Measurements from ENCODE around the gene MTFMT.
A peak's percentile ranks its signal among the peaks of the same experiment; 100 is the strongest.
"Not testable (repeated sequence)": the region's sequence is repeated elsewhere in the genome, so short reads cannot be mapped to it uniquely, and the experiment has no call there.

The MTFMT gene

GRCh38 chr15:65038836-65039235, 9.4 kb upstream of the MTFMT start:
- no peak for DNase-seq (ENCODE audit: low spot score)

- DNase-seq (ENCODE audit: low spot score) = no peak
These were observed 9.0 kb upstream of the MTFMT start for GRCh38 chr15:65038428-65038827.

DNA sequence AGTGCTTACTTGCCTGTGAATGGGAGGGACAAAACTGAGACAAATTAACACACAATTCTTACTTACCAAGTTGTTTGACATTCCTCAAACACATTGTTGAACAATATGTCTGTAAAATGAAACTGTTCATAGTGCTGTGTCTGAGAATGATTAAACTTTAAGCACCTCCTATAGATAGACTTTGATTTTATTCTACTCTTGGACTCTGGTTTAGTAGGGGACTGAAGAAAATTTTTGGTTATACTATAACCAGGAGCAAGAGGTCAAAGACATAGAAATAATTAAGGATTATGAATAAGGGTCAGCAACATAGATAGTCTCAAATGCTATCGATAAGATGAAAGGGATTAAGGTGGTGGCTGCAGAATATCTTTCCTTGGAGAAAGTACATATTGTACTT, 7.9 kb upstream of the MTFMT start:
- DNase-seq (ENCODE audit: low spot score) = no peak

DNA sequence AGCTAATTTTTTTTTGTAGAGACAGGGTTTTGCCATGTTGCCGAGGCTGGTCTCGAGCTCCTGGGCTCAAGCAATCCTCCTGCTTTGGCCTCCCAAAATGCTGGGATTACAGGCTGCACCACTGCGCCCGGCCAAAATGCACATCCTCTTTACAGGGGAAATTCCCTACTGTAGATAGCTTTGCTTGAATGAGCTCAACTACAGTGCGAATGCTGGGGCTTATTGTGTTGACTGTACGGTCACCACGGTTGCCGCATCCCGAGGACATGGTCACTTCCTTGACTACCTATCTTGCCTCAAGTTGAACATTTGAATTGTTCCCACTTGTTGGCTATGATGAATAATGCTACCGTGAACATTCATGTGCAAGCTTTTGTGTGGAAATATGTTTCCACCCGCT, 5.3 kb upstream of the MTFMT start:
- no peak for DNase-seq (ENCODE audit: low spot score)

- peak; percentile 17 for DNase-seq (ENCODE audit: low spot score)
These were observed 4.3 kb upstream of the MTFMT start for GRCh38 chr15:65033659-65034269.

DNA sequence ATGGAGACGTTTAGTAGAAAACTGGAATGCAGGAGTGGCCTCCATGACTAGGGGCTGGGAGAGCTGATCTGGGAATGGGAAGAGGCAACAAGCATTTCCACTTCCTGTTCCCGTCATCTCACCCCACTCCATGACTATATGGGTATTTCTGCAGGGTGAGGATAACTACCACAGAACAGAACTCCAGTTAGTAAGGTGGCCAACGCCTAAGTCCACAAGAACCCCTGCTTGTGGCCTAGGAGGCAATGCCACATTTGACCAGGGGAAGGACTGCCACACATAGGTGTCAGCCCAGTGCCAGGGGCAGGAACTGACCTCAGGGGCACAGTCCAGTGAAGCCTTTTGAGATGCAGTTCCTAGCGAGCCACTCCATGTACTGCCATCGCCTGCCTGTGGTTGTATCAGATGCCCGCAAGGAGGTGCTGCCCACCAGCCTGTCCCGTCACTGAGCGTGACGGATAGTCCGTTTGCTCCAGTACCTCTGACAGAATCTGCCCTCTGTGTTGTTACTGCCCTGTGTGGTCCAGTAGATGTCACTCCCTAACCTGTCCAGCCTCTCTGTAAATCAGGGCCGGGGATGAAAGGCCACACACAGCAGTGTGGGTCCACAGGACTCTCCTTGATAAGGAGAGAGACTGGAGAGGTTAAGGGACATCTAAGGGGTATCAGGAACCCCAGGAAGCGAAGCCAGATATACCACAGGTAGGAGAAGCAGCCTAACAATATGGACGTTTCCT, 3.5 kb upstream of the MTFMT start:
- peak; percentile 40 for DNase-seq (ENCODE audit: low spot score)

GRCh38 chr15:65029736-65030208, 333 bp upstream of the MTFMT start:
- DNase-seq (ENCODE audit: low spot score) = no peak

DNA sequence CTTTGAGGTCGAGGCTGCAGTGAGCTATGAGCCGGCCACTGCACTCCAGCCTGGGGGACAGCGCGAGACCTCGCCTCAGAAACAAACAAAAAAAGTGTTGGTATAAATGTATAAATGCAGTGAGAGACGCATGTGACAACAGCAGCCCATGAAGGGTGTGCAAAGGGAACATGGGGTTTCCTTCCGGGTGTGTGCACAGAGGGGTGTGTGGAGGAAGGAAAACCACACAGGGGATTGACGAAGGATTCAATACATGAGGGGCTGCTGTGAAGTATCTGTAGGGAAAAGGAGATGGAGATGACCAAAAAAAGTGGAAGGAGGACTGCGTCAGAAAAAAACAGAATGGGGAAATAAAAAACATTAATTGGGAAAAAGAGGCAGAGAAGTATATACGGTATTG, 1.1 kb downstream of the MTFMT start:
- no peak for DNase-seq (ENCODE audit: low spot score)

DNA sequence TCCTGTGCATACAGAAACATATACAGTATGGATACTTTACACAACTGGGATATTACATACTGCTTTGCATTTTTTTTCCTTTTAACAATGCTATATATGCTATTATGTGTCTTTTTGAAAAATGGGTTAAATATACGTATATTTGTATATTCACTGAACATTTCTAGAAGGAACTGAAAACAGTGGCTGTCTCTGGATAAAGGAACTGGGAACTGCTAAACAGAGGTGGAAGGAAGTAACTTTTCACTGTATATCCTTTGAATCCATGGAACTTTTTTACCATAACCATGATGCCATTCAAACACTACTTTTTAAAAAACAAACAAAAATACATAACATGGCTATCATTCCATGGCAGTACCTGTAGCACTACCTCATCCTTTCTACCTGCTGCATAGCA, 1.8 kb downstream of the MTFMT start:
- no peak for DNase-seq (ENCODE audit: low spot score)

DNA sequence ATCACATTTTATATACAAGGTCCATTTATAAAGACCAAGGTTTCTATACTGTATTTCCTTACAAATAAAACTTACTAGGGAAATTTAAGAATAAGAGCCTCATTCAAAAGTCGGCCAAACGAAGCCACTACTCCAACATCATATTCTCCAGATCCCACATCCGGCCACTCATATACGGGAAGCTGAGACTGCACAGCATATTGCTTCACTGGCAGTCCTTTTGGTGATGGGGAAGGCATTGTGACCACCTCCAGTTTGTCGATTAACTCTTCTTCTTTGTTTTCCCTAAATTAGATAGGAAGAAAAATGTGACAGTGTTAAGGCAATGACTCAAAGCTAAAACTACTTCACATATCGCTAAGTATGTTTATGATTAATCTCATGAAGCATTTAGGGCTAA, 2.7 kb downstream of the MTFMT start:
- no peak for DNase-seq (ENCODE audit: low spot score)

DNA sequence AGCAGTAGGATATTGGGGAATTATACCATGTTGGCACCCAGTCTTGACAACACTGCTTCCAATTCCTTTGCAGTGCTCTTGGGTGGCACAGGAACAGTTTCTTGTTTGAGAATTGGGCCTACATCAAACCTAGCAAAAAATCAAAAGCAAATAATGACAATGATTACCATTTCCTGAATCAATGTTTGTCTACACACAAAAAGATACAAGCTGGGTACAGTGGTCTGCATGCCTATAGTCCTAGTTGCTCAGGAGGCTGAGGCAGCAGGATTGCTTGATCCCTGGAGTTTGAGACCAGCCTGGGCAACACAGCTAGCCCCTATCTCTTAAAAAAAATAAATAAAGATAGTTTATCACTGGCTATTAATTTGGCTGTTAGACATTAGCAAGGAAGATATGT, 8.0 kb downstream of the MTFMT start:
- no peak for DNase-seq (ENCODE audit: low spot score)

DNA sequence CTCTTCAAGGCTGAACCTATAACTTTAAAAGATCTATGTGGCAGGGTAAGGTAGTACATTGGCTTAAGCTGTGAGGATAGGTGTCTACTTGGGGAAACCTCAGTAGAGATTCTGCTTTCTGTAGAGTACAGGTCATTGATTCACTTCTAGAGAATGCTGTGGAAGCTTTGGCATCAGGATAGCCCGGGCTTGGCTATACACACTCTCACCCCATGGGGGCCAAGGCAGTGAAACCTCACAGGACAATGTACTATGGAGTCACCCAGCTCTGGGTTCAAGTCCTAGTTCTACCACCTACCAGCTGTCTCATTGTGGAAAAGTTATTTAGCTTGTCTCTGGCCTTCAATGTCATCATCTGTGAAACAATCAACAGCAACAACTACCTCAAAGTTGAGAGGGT, 9.0 kb downstream of the MTFMT start:
- no peak for DNase-seq (ENCODE audit: low spot score)

DNA sequence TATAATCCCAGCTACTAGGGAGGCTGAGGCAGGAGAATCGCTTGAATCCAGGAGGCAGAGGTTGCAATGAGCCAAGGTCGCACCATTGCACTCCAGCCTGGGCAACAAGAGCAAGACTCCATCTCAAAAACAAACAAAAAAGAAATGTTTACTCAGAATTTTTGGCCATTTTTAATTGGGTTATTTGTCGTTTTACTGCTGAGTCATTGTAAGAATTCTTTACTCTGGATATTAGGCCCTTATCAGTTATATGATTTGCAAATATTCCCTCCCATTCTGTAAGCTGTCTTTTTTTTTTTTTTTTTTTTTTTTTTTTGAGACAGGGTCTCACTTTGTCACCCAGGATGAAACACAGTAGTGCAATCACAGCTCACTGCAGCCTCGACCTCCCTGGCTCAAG, 18.2 kb downstream of the MTFMT start:
- DNase-seq (ENCODE audit: low spot score) = not testable (repeated sequence)

DNA sequence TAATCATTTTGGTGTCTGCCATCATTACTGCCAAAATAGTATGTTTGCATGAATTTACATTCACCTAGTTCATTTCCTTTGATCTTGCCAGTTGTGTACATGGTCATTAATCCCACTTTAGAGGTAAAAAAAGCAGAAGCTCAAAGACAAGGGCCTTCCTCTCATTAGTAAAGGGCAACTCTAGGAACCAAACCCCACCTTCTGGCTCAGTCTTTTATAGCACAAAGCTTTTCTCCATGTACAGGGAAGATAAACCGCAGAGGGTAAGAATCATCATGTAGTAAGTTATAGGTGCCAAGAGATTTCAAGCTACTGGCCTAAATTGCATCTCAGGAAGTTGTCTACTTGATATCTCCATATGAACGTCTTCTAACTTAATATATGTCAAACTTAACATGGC, 20.5 kb downstream of the MTFMT start:
- DNase-seq (ENCODE audit: low spot score) = no peak

DNA sequence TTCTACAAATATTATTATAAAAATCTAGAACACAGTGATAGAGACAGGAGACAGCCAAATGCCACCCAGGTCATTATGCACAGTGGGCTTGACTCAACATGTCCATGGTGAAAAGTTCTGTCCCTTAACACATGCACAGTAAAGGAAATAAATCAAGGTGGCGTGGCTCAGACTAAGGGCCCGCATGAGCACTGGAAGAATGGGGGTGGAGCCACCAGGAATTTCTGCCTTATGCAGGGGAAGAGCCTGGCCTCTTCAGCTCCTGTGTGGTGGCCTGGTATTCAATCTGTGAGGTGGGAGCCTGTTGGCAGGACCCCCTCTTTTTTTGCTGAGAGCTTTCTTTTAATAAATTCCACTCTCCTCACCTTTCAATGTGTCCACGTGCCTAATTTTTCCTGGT, 22.6 kb downstream of the MTFMT start:
- DNase-seq (ENCODE audit: low spot score) = no peak

DNA sequence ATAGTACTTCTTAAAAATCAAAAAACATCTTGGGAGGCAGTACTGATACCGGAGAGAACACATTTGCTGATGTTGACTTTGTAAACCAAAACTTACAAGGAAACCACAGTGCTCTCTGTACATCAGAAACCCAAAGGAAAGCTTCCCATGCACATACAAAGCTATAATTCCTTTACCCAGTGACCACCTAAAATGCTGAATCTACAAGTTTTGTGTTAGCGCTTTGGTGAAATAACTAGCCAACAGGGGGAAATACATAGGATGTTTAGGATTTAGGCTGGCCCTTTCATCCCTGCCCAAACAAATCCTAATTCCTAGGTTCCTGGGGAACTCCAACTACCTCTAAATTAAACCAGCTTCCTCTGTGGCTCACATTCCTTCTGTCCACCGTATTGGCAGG, 24.4 kb downstream of the MTFMT start:
- DNase-seq (ENCODE audit: low spot score) = no peak

DNA sequence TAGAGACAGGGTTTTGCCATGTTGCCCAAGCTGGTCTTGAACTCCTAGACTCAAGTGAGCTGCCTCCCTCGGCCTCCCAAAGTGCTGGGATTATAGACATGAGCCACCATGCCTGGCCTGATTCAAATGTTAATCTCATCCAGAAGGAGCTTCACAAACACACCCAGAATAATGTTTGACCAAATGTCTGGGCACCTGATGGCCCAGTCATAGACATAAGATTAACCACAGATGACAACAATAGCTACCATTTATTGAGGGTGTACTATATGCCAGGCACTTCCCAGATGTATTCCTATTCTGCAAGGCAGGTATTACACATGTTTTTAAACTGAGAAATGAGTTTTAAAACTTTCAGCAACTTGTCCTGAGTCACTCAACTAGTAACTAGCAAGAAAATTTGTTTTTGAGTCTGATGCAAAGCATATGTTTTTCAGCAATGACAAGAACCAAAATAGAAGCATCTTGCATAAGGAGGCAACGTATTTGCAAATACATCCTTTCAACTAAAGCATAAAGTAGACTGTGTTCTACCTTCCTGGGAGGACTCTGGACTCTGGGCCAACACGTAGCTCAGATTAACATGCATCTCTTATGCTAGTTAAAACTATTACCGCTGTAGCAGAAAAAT, 31.6 kb downstream of the MTFMT start:
- no peak for DNase-seq (ENCODE audit: low spot score)

DNA sequence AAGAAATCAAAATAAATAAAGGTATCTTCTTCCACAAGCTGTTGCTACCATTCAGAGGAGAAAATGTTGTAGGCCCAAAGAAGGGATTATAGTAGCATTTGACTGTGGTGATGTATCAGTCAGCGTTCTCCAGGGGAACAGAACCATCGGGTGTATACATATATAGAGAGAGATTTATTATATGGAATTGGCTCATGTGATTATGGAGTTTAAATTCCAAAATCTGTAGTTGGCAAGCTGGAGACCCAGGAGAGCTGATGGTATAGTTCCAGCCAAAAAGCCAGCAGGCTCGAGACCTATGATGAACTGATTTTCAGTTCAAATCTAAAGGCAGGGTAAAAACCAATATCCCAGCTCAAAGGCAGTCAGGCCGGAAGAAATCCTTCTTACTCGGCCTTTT, 32.4 kb downstream of the MTFMT start:
- no peak for DNase-seq (ENCODE audit: low spot score)

DNA sequence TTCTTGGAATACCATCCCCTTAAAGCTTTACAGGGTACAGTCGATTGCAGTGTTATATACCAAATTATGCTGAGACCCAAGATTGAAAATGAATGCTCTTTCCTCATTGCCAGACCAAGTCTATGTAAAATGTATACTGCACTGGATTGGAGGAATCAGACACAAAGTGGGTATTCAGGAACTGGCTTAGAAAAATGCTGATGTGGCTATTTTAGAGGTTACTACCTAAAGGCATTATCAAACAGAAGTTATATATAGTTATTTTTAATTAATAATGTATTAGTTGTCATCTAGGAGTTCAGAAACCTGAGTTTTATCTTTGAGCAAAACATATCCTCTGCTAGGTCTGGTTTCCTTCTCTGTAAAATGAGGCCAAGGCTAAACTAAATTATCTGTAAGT, 36.1 kb downstream of the MTFMT start:
- DNase-seq (ENCODE audit: low spot score) = no peak

DNA sequence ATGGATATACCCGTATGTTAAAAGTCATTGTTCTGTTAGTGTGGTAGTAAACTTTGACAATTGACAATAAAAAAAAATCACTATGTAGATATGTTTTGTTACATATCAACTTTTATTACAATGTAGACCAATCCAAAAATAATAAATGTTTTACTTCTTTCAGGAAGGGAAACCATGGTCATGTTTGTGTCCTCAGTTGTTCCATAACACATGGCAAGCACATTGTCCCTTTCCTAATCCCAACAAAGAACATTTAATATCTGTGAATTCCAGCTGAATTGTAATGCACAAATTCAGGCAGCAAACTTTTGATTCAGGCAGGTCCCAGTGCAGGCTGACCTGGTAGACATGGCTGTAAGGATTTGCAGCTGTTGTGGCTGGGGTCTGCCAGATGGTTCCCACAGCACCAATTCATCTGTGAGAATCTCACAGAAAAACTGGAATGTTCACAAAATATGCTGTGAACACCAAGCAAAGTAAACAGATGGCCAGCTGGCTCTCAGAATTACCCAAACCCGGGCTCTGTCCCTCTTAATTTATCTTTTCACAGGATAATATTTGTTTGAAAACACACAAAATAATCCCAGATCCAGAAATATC, 37.8 kb downstream of the MTFMT start:
- no peak for DNase-seq (ENCODE audit: low spot score)

DNA sequence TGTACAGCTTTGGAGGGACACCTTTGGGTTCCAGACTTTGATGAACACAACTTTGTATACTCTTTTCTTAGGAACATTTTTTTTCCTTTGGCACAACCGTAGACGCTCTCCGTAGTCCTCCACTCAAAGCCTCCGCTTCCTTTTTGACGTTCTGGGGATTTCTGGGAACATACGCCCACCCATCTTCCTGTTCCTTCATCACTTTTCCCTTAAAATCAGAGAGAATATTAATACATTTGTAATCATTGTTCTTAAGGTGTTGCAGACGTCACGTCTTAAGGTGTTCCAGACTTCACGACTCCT, 39.3 kb downstream of the MTFMT start:
- no peak for DNase-seq (ENCODE audit: low spot score)

DNA sequence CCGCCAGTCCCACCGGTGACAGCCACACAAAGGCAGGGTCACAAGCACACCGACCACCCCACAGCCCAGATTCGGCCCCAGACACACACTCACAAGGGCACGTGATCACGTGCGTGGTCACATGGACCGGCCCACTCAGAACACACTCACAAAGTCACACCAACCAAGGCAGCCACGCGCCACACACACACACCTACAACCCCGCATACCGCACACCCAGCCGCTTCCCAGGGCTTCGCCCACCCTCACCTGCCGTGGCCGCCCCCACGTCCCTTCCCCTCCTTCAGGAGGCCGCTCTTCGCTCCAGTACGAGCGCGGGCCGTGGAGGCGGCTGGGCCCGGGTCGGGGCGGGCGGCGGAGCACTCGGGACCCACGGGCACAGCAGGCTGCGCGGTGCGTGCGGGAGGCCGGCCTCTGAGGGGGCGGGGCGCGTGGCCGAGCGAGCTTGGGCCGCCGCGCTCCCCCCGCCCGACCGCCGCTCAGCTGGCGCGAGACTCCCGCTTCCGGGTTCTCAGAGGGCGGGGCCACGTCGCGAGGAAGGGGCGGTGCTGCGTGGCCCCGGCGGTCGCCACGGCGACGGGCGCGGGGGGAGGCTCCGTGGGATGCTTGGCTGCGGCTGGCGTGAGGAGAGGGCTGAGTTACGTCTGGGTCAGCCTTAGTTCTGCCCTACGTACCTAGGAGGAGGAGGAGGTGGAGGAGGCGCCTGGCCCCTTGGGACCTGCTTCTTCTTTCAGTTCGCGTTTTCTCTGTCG, 39.8 kb downstream of the MTFMT start, which contains the start of gene SPG21:
SPG21 (minus strand) TSS at position 499 of the 752 bp plus-strand sequence. CDS start 6,345 bp downstream, outside the sequence.
- DNase-seq (ENCODE audit: low spot score) = peak; percentile 90

Measured in hematopoietic multipotent progenitor cell treated with erythropoietin and hydrocortisone succinate and interleukin-3 and kit ligand, for 15 days (in vitro differentiated cells).